Subcutaneous abdominal adipose tissue (tissue), 5 donors: ENCODE data around the gene SLC28A2.

Source experiments
- H3K27ac ChIP-seq: one replicate; pipeline ENCODE4 v1.7.0; 2013; ENCODE audit warnings: low read depth, mild to moderate bottlenecking, inconsistent platforms, low read length, moderate library complexity
- H3K27me3 ChIP-seq, 5 donors: one replicate each; pipeline ENCODE4 v1.7.0; 2013; ENCODE audit warnings: low read length in 5 of 5, inconsistent platforms in 1 of 5; ENCODE audit not compliant: control insufficient read depth in 5 of 5, insufficient read depth in 4 of 5
- H3K36me3 ChIP-seq, 5 donors: one replicate each; pipeline ENCODE4 v1.7.0; 2013; ENCODE audit warnings: low read length in 5 of 5; ENCODE audit not compliant: control insufficient read depth in 5 of 5, insufficient read depth in 5 of 5
- H3K4me1 ChIP-seq, 5 donors: one replicate each; pipeline ENCODE4 v1.7.0; 2013; ENCODE audit warnings: low read length in 5 of 5, mild to moderate bottlenecking in 3 of 5, moderate library complexity in 1 of 5; ENCODE audit not compliant: control insufficient read depth in 5 of 5, insufficient read depth in 5 of 5
- H3K4me3 ChIP-seq, 5 donors: one replicate each; pipeline ENCODE4 v1.7.0; 2013; ENCODE audit warnings: low read length in 5 of 5, low read depth in 1 of 5
- H3K9ac ChIP-seq, 5 donors: one replicate each; pipeline ENCODE4 v1.7.0; 2013; ENCODE audit warnings: low read length in 5 of 5, mild to moderate bottlenecking in 4 of 5, moderate library complexity in 3 of 5
- H3K9me3 ChIP-seq, 5 donors: one replicate each; pipeline ENCODE4 v1.7.0; 2013; ENCODE audit warnings: low read length in 5 of 5; ENCODE audit not compliant: control insufficient read depth in 5 of 5
- donor health status: healthy.
- donor health status: healthy.
- donor health status: healthy.
- donor health status: healthy.
- donor health status: healthy.

SLC28A2 gene

GRCh38 chr15:45251888-45252287 is at the start of gene SLC28A2:
Gene SLC28A2 (plus strand): TSS chr15:45252234. CDS start chr15:45253216, 982 bp downstream.
- Histone ChIP-seq H3K4me1 (no peaks in the 10 kb centered on the region), H3K27ac (no peak within 1 kb of the TSS), H3K9me3 (no peaks in the 10 kb centered on the region), H3K36me3 (peaks cover 0 to 3% (median 2%) of the 10 kb centered on the region in 5 donors), H3K4me3 (no peak within 1 kb of the TSS), H3K9ac (no peak within 1 kb of the TSS), H3K27me3 (no peaks in the 10 kb centered on the region)

DNA sequence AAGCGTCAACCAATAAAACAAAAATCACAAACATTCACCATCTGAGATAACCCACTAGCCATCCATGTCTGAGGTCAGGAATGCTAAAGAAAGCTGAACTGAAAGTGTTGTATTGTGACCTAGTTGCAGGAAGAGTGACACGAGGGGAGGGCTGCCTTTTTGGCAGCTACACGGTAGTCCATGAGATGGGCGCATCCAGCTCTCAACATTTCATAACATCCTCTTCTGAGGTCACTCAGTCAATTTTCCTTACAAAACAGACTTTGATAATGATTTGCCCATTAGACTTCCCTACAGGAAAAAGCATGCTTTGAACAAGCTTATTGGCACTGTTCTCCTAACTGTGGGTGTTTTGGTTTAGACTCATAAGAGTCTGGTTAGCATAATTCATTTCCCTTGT is 48.9 kb upstream of the SLC28A2 start:
- H3K27me3 ChIP-seq, result no peaks in the 10 kb centered on the region
- no peak overlapping the region for H3K4me3 ChIP-seq
- no peaks in the 10 kb centered on the region for H3K9me3 ChIP-seq
- H3K27ac ChIP-seq, result no peak overlapping the region
- no peak overlapping the region for H3K9ac ChIP-seq
- H3K36me3 ChIP-seq, result no peaks in the 10 kb centered on the region
- peaks cover 0 to 32% (median 19%) of the 10 kb centered on the region in 5 donors for H3K4me1 ChIP-seq

DNA sequence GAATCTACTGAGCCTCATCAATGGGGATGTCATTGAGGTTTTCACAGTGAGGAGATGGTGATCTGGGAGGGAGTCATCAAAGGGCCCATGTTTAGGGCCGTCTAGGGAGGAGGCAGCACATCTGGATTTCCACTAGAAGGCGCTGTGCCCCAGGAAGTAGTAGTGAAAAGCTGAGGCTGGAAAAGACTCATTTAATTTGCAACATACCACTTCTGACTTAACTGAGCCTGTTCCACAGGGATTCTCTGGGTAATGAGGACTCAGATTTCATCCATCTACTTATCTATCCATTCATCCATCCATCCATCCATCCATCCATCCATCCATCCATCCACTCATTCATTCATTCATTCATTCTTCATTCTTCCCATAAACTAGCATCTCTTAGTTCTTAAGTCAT is 46.8 kb upstream of the SLC28A2 start:
- Histone ChIP-seq H3K27ac (no peak overlapping the region), H3K4me3 (no peak overlapping the region), H3K9ac (no peak overlapping the region), H3K36me3 (no peaks in the 10 kb centered on the region), H3K9me3 (no peaks in the 10 kb centered on the region), H3K4me1 (peaks cover 0 to 24% (median 10%) of the 10 kb centered on the region in 5 donors), H3K27me3 (no peaks in the 10 kb centered on the region)

DNA sequence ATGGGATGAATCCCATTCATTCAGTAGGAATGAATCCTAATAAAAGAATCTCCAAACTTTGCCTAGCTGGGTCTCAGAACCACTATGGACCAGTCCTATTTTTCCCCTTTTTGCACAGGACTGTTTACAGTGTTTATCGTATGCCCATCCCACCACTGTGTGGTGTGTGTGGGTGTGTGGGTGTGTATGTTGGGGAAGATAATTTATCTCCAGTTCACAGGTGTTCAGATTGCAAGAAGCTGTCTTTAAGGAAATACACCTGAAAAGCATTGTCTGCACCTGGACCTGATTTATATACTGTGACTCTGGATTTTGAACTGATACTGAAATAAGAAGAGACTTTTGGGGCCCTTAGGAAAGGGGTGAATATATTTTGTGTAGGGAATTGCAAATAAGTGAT is 39.5 kb upstream of the SLC28A2 start:
- Histone ChIP-seq H3K27me3 (no peaks in the 10 kb centered on the region), H3K4me3 (no peak overlapping the region), H3K4me1 (no peaks in the 10 kb centered on the region), H3K9me3 (no peaks in the 10 kb centered on the region), H3K9ac (no peak overlapping the region), H3K36me3 (no peaks in the 10 kb centered on the region), H3K27ac (no peak overlapping the region)

GRCh38 chr15:45221053-45221599 is 30.9 kb upstream of the SLC28A2 start:
- Histone ChIP-seq H3K27ac (no peak overlapping the region), H3K36me3 (no peaks in the 10 kb centered on the region), H3K9me3 (no peaks in the 10 kb centered on the region), H3K4me3 (no peak overlapping the region), H3K9ac (no peak overlapping the region), H3K27me3 (peaks cover 0 to 5% (median 2%) of the 10 kb centered on the region in 5 donors), H3K4me1 (no peaks in the 10 kb centered on the region)

- no peak overlapping the region for H3K27ac ChIP-seq
- H3K4me3 ChIP-seq, result no peak overlapping the region
- no peaks in the 10 kb centered on the region for H3K4me1 ChIP-seq
- H3K9ac ChIP-seq, result no peak overlapping the region
- no peaks in the 10 kb centered on the region for H3K9me3 ChIP-seq
- peaks cover 0 to 5% (median 2%) of the 10 kb centered on the region in 5 donors for H3K27me3 ChIP-seq
- H3K36me3 ChIP-seq, result no peaks in the 10 kb centered on the region
Measured at GRCh38 chr15:45221967-45222366, 30.1 kb upstream of the SLC28A2 start.

- H3K36me3 ChIP-seq, result no peaks in the 10 kb centered on the region
- H3K4me1 ChIP-seq, result no peaks in the 10 kb centered on the region
- H3K27me3 ChIP-seq, result peaks cover 0 to 5% (median 2%) of the 10 kb centered on the region in 5 donors
- H3K9me3 ChIP-seq, result no peaks in the 10 kb centered on the region
- no peak overlapping the region for H3K4me3 ChIP-seq
- H3K9ac ChIP-seq, result no peak overlapping the region
- no peak overlapping the region for H3K27ac ChIP-seq
Measured at GRCh38 chr15:45224621-45225217, 27.3 kb upstream of the SLC28A2 start.

GRCh38 chr15:45225506-45226273 is 26.3 kb upstream of the SLC28A2 start:
- H3K27ac ChIP-seq, result no peak overlapping the region
- no peaks in the 10 kb centered on the region for H3K4me1 ChIP-seq
- no peaks in the 10 kb centered on the region for H3K36me3 ChIP-seq
- no peak overlapping the region for H3K9ac ChIP-seq
- H3K9me3 ChIP-seq, result no peaks in the 10 kb centered on the region
- H3K4me3 ChIP-seq, result no peak overlapping the region
- peaks cover 0 to 5% (median 2%) of the 10 kb centered on the region in 5 donors for H3K27me3 ChIP-seq

DNA sequence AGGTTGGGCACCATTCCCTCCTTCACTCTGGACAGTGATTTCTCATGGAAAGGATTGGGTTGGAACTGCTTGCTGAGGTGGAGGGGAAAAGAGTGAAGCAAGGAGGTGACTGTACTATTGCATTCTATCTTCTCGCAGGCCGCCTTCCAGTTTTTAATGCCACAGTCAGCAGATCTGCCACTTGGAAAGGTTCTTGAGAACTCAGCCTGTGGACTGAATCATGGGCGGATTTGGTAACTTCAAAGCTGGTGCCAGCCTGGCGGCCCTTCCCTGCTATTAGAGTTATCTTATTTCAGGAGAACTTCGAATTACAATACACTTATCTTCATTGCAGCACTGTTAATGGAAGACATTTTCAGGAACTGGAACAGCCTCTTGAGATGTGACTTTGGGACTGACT is 23.1 kb upstream of the SLC28A2 start:
- Histone ChIP-seq H3K9me3 (peaks cover 1 to 12% (median 10%) of the 10 kb centered on the region in 5 donors), H3K4me3 (no peak overlapping the region), H3K36me3 (no peaks in the 10 kb centered on the region), H3K27ac (no peak overlapping the region), H3K27me3 (no peaks in the 10 kb centered on the region), H3K4me1 (no peaks in the 10 kb centered on the region), H3K9ac (no peak overlapping the region)

- no peaks in the 10 kb centered on the region for H3K27me3 ChIP-seq
- peaks cover 5 to 23% (median 18%) of the 10 kb centered on the region in 5 donors for H3K9me3 ChIP-seq
- no peak overlapping the region for H3K9ac ChIP-seq
- H3K4me1 ChIP-seq, result no peaks in the 10 kb centered on the region
- H3K27ac ChIP-seq, result no peak overlapping the region
- H3K36me3 ChIP-seq, result no peaks in the 10 kb centered on the region
- no peak overlapping the region for H3K4me3 ChIP-seq
Measured at GRCh38 chr15:45230245-45230965, 21.6 kb upstream of the SLC28A2 start.
